Fibroblast of pulmonary artery (primary cell): Measurements from ENCODE around the gene TXNIP.
"Not testable (repeated sequence)": the region's sequence is repeated elsewhere in the genome, so short reads cannot be mapped to it uniquely, and the experiment has no call there.

ENCODE experiments used
- DNase-seq: peaks from one replicate; pipeline ENCODE4 v3.0.0-alpha.2; 2010; ENCODE audit warnings: low read depth
- H3K4me3 ChIP-seq: replicated peaks from 2 replicates; pipeline ENCODE4 v1.5.1; 2011; ENCODE audit warnings: low read depth, mild to moderate bottlenecking, control low read depth, low read length, moderate library complexity
- CTCF ChIP-seq: IDR thresholded peaks from 2 replicates; pipeline ENCODE4 v1.5.1; 2011; ENCODE audit warnings: mild to moderate bottlenecking, control low read depth, low read length, inconsistent platforms; ENCODE audit errors: missing control alignments

Gene TXNIP

GRCh38 chr1:146031476-146031875, 35.1 kb upstream of the TXNIP start:
- no peak for TF ChIP-seq CTCF
- DNase-seq = no peak
- no peak overlapping the region for H3K4me3 ChIP-seq

- H3K4me3 ChIP-seq = no peak overlapping the region
- TF ChIP-seq CTCF = no peak
- DNase-seq = no peak
These were observed 32.7 kb upstream of the TXNIP start for GRCh38 chr1:146029117-146029516.

GRCh38 chr1:146026650-146027049, 30.3 kb upstream of the TXNIP start:
- not testable (repeated sequence) for DNase-seq, H3K4me3 ChIP-seq

GRCh38 chr1:146025787-146026495, 29.6 kb upstream of the TXNIP start:
- DNase-seq, H3K4me3 ChIP-seq: not testable (repeated sequence)

- H3K4me3 ChIP-seq = no peak overlapping the region
- no peak for DNase-seq
- TF ChIP-seq CTCF = no peak
These were observed 26.2 kb upstream of the TXNIP start for GRCh38 chr1:146022403-146023127.

GRCh38 chr1:146021622-146022402, 25.4 kb upstream of the TXNIP start, which contains the start of gene HJV:
TSS of gene HJV (minus strand) at chr1:146021735. CDS start at chr1:146020231, 1,504 bp downstream.
- H3K4me3 ChIP-seq = no peak within 1 kb of the TSS
- DNase-seq = no peak
- no peak for TF ChIP-seq CTCF

GRCh38 chr1:146021050-146021445, 24.7 kb upstream of the TXNIP start:
- no peak for TF ChIP-seq CTCF

More at GRCh38 chr1:146021050-146021445, 24.7 kb upstream of the TXNIP start:
- DNase-seq = no peak
- H3K4me3 ChIP-seq = no peak overlapping the region
